ENCODE results near the gene LHFPL6.

LHFPL6 gene

GRCh38 chr13:39410964-39411363, 192.0 kb downstream of the LHFPL6 start:
- DNase-seq (ENCODE audit: low read depth): no peak

GRCh38 chr13:39410096-39410901, 192.7 kb downstream of the LHFPL6 start:
- DNase-seq (ENCODE audit: low read depth): no peak

GRCh38 chr13:39408512-39408911, 194.5 kb downstream of the LHFPL6 start:
- no peak for DNase-seq (ENCODE audit: low read depth)

DNA sequence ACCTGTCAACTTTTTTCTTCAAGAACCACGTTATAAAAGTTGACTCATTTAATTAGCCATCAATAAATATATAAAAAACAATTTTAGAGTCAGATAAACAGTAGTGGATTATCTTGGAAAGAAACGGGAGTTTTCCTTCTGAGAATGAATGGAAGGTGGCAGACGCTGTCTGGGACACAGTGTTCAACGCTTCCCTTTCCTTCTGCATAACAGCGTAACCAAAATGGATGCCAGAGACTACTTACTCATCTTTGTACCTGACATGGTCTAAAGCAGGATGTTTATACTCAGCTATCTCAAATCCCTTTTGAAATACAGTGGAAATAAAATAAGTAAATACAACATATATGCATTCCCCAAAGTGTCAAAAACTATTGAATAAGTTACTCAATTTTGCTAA, 195.2 kb downstream of the LHFPL6 start:
- DNase-seq (ENCODE audit: low read depth): no peak

GRCh38 chr13:39407138-39407537, 195.9 kb downstream of the LHFPL6 start:
- DNase-seq (ENCODE audit: low read depth): no peak

DNA sequence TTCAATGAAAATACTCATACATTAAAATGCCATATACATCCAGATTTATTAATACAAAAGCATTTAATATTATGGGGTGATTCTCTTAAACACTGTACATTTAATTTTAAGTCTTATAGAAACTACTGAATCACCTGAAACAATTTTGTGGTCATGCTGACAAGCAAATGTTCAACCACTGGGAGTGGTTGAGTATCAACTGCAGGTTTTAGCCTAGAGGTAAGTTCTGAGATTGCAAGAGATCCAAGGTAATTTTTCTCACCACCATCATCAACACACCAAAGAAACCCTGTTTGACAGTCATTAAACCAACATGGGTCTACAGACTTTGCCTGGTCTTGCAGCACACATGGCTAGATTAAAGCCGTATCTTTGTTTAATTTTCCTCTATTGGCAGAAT, 196.3 kb downstream of the LHFPL6 start:
- DNase-seq (ENCODE audit: low read depth): no peak

- no peak for DNase-seq (ENCODE audit: low read depth)
Measured at GRCh38 chr13:39405596-39406205, 197.3 kb downstream of the LHFPL6 start.

DNA sequence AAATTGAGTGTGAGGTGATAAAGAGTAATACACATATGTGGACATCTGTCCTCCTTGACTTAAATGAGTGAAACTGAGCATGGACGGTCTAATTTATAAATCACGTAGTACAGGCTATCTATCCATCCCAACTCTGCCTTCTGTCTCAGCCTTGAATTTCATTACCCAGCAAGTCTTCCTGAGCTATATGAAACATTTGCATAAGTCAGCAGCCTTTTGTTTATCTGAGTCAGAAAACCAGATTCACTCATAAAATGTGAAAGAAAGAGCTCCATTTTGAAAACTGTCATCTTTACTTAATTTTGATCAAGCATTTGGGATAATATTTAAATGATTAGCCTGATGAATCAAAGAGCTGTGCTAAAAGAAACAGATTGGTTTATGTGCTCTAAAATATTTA, 197.9 kb downstream of the LHFPL6 start:
- DNase-seq (ENCODE audit: low read depth): no peak

DNA sequence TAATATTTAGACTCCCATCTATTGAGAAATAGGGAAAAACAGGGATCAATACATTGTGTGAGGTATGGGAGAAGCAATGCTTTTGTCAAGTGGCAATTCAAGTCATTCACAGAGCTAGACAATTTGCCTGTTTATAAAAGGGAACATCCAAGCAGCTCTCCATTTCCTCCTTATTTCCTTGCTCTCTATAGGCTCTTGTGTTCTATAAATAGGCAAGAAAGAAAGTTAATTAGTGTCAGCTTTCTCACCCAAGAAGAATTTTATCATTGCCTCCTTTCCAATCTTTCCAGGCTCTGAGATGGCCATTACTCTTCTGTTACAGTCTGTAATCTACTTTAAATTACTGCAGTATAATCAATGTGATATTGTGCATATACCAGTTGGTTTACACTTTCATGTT, 199.9 kb downstream of the LHFPL6 start:
- DNase-seq (ENCODE audit: low read depth): no peak

DNA sequence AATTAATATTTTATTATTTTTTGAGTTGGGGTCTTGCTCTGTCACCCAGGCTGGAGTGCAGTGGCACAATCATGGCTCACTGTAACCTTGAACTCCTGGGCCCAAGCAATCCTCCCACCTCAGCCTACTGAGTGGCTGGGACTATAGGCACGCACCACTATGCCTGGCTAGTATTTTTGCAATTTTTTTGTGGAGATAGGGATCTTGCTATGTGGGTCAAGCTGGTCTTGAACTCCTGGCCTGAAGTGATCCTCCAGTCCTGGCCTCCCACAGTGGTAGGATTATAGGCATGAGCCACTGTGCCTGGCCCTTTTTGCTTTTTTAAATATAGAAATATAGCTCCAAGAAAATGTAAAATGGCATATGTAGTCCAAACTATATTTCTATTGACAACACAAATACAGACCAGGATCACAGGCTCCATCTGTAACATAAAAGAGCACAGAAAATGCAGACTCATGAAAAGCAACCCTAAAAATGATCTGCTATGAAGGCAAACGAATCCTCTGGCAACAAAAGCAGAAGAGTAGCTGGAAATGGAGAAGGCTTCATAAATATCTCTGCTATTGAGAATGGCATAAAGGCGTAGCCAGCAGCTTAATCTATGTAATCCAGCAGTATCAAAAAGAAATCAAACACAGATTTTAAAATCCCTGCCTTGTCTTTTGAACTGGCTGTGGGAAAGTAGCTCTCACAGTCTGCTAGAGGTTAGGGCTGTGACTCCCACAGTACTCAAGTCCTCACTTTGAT, 200.6 kb downstream of the LHFPL6 start:
- DNase-seq (ENCODE audit: low read depth): no peak

- DNase-seq (ENCODE audit: low read depth): no peak
Measured at GRCh38 chr13:39401756-39402155, 201.2 kb downstream of the LHFPL6 start.

DNA sequence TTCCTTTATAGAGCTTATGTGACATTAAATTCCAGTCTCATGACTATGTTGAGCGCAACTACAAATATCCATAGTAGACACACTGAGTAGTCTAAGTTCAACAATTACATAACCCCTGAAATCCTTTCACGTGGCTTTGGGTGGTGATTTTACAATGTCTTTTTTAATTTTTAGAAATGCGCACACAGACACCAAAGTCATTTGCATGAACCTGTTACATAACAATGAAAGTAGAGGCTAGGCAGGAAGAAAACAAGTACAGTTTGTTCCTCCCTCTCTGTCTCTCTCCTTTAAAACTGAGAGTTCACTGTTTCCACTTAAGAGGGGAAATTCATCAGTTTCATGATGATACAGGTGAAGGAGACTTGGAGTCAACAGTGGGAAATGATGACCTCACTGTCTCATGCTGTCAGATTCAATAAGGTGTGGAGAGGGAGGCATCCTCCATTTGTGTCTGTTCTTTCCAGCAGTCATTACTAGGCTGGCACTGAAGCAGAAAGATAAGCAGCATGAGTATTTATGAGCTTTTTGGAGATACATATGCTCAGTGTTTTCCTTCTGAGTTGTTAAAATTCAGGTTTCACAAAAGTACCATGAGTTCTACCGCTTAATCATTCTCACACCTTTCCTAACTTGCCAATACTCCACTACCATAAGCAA, 201.8 kb downstream of the LHFPL6 start:
- no peak for DNase-seq (ENCODE audit: low read depth)

- no peak for DNase-seq (ENCODE audit: low read depth)
Measured at GRCh38 chr13:39399102-39399501, 203.9 kb downstream of the LHFPL6 start.

DNA sequence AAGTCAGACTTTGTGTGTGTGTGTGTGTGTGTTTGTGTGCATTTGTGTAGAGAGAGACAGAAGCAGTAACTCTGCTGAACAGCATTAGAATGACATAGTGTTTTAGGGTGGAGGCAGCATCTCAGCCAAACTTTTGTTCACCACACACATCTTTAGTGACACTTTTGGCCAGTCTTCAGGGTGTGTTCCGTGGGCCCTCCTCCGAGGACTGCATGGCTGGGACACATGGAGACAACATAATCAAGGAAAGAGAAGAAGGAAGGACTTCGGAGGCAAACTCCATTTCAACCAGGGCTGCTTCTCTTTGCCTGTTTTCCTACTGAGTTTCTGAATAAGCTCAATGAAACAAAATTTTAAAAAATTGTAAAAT, 205.1 kb downstream of the LHFPL6 start:
- no peak for DNase-seq (ENCODE audit: low read depth)

- DNase-seq (ENCODE audit: low read depth): no peak
Measured at GRCh38 chr13:39397226-39397895, 205.6 kb downstream of the LHFPL6 start.

DNA sequence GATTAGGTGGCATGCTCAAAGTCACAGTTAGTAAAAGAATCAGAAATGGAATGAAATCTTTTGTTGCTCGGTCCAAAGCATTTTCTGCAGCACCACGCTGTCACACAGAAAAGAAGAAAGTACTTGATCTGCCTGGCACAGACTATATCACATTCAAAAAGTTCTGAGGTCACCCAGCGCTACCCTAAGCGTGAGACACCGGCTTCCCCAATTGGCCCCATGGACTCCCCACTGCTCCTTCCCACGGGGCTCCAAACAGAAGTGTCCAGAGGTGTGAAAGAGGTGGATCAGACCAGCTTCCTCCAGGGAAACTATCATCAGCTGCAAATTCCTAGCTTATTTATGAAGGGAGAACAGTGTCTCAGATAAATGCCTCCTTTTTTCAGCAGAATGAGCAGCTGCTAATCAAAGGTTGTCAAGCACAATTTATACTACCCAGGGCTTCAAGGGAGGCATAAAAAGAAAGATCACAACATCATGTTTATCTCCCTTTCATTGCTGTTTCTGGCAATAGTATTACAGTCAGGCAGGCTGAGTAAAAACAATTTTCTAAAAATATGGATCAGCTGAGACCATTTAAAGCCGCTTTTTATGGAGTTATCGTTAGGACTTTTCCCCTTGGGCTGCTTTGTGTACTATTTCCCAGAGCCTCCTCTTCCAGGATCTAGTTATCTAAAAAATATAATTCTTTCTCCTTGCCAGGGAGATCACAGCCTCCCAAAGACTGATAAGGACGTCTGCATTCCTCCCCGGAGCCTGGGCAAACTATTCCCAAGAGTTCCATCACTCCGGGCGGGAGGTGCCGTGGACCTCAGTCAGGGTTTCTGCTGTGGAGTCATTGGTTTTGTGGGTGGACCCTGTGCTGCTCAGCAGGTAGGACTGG, 208.0 kb downstream of the LHFPL6 start:
- DNase-seq (ENCODE audit: low read depth): no peak

GRCh38 chr13:39391761-39392160, 211.2 kb downstream of the LHFPL6 start:
- DNase-seq (ENCODE audit: low read depth): no peak

DNA sequence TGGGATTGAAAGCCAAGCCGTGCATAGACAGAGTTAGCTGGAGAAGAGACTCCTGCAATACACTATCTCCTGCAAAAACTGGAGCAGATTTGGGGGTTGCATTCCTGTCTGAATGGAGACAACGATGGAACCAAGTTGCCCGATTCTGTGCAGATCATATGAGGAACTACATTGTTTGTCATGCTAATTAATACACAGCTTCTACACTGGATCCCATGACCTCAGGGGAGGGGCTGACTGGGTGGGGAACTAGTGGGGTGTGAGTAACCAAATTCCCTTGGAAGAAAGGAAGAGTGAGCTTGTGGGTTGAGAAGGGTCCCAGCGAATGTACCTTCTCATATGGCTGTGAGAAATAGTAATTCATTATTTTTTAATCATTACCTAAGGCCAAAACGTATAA, 214.0 kb downstream of the LHFPL6 start:
- no peak for DNase-seq (ENCODE audit: low read depth)

GRCh38 chr13:39385621-39386231, 217.3 kb downstream of the LHFPL6 start:
- DNase-seq (ENCODE audit: low read depth): no peak

DNA sequence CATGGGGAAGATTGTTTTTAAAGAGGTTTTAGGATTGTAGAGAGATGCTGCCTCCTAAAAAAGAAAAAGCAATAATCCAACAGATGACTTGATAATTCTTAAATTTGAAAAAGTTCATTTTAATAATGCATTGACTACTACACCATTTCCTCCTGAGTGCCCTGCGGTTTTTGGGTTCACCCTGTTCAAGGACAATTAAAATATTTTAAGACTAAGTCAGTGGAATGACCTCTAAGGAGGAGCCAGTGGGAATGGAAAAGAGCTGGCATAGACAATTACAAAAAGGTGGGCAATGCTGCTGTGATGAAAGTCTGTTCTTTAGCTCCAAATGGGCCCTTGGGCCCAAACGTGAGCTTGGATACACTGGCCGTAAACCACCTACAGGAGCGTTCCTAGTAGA, 217.8 kb downstream of the LHFPL6 start:
- no peak for DNase-seq (ENCODE audit: low read depth)

DNA sequence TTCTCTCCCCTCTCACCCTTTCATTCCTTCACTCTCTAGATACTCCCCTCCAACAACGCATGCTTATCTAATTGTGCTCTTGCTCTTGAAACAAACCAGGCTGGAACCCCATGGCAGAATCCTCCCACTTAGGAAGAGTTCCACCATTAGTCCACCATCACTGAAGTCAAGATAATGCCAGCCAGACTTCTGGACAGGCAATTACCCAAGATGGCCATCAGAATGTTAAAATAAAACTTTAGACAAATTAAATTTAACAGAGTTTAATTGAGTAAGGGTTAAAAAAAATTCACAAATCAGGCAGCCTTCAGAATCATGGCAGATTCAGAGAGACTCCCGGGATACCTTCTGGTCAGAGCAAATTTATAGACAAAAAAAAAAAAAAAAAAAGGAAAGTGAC, 221.5 kb downstream of the LHFPL6 start:
- no peak for DNase-seq (ENCODE audit: low read depth)
